ENCODE data around the gene MROH7. TPM values are rescaled to one million over a fixed set of nuclear protein-coding genes. Genes with fewer than 3 reads are reported as not detected.

MROH7 gene
- total RNA-seq, 4 donors from 2014 or later, result 0.65 to 3.0 (median 2.0) TPM

- DNase-seq (ENCODE audit: low spot score in 2 of 2), result peak in 1 of 2 donors; percentile 83
- 85 to 93% methylated on average over 7 of the region's 7 CpGs for WGBS, 2 donors
Measured at GRCh38 chr1:54714881-54715492, 73.4 kb downstream of the MROH7 start.

GRCh38 chr1:54715493-54716298 is 74.1 kb downstream of the MROH7 start, which contains the start of gene TTC4:
Gene TTC4 (plus strand): TSS chr1:54715861. CDS start chr1:54715909, 48 bp downstream.
- 0 to 1% methylated on average over 34 to 43 of the region's 51 CpGs for WGBS, 2 donors
- intact Hi-C loops (cut with DNase I; ENCODE audit: low total_unique reads), result no loop called here
- TF ChIP-seq POLR2A (IDR thresholded peaks at IDR 0.05) (no peak), CTCF (IDR thresholded peaks at IDR 0.05) (no peak)
- DNase-seq (ENCODE audit: low spot score in 2 of 2), result peak; percentile 77 to 95
- H3K4me3 ChIP-seq (ENCODE audit: low read depth, poor library complexity, severe bottlenecking), result peak within 1 kb of the TSS; percentile 83

More at GRCh38 chr1:54714881-54715492, 73.4 kb downstream of the MROH7 start:
- peak overlapping the region; percentile 83 for H3K4me3 ChIP-seq (ENCODE audit: low read depth, poor library complexity, severe bottlenecking)
- no peak for TF ChIP-seq CTCF (IDR thresholded peaks at IDR 0.05)
- no peak for TF ChIP-seq POLR2A (IDR thresholded peaks at IDR 0.05)
- intact Hi-C loops (cut with DNase I; ENCODE audit: low total_unique reads), result no loop called here

- WGBS, 2 donors, result 35 to 36% methylated on average over 8 of the region's 8 CpGs
- TF ChIP-seq POLR2A (IDR thresholded peaks at IDR 0.05) (no peak), CTCF (IDR thresholded peaks at IDR 0.05) (no peak)
- no peak for DNase-seq (ENCODE audit: low spot score in 2 of 2)
- intact Hi-C loops (cut with DNase I; ENCODE audit: low total_unique reads), result no loop called here
- H3K4me3 ChIP-seq (ENCODE audit: low read depth, poor library complexity, severe bottlenecking), result peak overlapping the region; percentile 83
Measured at GRCh38 chr1:54716299-54717047, 74.9 kb downstream of the MROH7 start.

- DNase-seq (ENCODE audit: low spot score in 2 of 2), result no peak
- TF ChIP-seq CTCF (IDR thresholded peaks at IDR 0.05), result no peak
- no peak for TF ChIP-seq POLR2A (IDR thresholded peaks at IDR 0.05)
- intact Hi-C loops (cut with DNase I; ENCODE audit: low total_unique reads), result no loop called here
- no peak overlapping the region for H3K4me3 ChIP-seq (ENCODE audit: low read depth, poor library complexity, severe bottlenecking)
Measured at GRCh38 chr1:54721719-54722118, 80.1 kb downstream of the MROH7 start.

- intact Hi-C loops (cut with DNase I; ENCODE audit: low total_unique reads), result no loop called here
- H3K4me3 ChIP-seq (ENCODE audit: low read depth, poor library complexity, severe bottlenecking), result no peak overlapping the region
- TF ChIP-seq POLR2A (IDR thresholded peaks at IDR 0.05) (no peak), CTCF (IDR thresholded peaks at IDR 0.05) (no peak)
- DNase-seq (ENCODE audit: low spot score in 2 of 2), result no peak
Measured at GRCh38 chr1:54723985-54724384, 82.4 kb downstream of the MROH7 start.

Measured in lower leg skin (tissue), 4 donors.